Stimulated activated CD8-positive, alpha-beta memory T cell treated with anti-CD3 and anti-CD28 coated beads, Interleukin-7, amount 100 ng/mL, for 1 hour (primary cell): ENCODE data around the gene PTPN6.
A peak's percentile ranks its signal among the peaks of the same experiment; 100 is the strongest.

ENCODE experiments used
- DNase-seq, 2 donors: peaks; one replicate each; pipeline ENCODE4 v3.0.0-alpha.2; 2020; ENCODE audit warnings: low read depth in 2 of 2

The PTPN6 gene

DNA sequence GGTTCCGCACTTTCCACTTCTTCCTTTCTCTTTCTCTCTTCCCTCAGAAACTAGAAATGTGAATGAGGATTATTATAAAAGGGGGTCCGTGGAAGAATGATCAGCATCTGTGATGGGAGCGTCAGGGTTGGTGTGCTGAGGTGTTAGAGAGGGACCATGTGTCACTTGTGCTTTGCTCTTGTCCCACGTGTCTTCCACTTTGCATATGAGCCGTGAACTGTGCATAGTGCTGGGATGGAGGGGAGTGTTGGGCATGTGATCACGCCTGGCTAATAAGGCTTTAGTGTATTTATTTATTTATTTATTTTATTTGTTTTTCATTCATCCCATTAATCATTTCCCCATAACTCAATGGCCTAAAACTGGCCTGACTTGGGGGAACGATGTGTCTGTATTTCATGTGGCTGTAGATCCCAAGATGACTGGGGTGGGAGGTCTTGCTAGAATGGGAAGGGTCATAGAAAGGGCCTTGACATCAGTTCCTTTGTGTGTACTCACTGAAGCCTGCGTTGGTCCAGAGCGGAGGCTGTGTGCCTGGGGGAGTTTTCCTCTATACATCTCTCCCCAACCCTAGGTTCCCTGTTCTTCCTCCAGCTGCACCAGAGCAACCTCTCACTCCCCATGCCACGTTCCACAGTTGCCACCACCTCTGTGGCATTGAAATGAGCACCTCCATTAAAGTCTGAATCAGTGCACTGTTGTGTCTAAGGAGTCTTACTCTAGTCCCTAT lies 28.0 kb upstream of the PTPN6 start:
- no peak for DNase-seq

GRCh38 chr12:6923851-6924250 lies 27.3 kb upstream of the PTPN6 start:
- DNase-seq = no peak

DNA sequence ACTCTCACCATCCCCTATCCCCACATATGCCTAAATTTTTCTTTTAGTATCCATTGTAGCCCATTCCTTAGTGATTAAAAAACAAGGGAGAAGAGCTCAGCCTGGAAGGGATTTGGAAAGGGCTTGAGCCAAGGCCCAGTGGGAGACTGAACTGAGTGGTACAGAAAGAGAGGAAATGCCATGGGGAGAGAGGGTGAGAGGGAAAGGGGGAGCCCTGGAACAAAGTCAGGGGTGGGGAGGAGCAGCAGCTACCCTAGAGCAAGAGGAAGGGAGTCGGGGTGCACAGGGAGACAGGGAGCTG lies 26.0 kb upstream of the PTPN6 start:
- no peak for DNase-seq

DNA sequence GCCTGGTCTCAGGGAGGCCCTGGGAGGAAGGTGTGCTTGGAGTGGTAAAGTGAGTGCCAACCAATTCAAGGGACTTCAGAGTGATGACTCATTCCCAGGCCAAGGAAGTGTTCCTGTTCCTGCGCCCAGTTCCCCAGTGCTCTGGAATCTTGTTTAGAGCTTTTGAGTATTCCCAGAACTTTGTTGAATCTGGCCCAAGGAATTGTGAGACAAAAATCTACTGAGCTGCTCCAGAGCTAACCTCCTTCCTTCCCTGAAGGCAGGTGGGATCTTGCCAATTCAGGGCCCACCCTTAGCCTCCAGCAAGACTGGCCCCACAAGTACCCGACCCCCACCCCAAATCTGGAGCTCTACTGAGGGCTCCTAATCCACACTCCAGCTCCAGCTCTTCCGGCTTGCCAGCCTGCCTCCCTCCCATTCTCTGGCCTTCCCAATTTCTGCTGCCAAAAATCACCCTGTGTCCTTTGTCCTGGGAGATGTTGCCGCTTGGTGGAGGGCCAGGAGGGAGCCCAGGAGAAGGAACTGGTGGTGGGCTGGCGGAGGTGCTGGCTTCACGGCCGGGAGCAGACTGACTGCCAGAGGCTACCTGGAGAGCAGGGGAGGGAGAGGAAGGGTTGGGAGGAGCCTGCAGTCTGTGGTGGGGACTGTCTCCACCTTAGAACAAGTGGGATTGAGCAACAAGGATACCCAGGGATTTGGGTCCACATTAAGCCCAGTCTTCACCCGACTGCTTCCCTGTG lies 25.4 kb upstream of the PTPN6 start:
- DNase-seq = no peak

DNA sequence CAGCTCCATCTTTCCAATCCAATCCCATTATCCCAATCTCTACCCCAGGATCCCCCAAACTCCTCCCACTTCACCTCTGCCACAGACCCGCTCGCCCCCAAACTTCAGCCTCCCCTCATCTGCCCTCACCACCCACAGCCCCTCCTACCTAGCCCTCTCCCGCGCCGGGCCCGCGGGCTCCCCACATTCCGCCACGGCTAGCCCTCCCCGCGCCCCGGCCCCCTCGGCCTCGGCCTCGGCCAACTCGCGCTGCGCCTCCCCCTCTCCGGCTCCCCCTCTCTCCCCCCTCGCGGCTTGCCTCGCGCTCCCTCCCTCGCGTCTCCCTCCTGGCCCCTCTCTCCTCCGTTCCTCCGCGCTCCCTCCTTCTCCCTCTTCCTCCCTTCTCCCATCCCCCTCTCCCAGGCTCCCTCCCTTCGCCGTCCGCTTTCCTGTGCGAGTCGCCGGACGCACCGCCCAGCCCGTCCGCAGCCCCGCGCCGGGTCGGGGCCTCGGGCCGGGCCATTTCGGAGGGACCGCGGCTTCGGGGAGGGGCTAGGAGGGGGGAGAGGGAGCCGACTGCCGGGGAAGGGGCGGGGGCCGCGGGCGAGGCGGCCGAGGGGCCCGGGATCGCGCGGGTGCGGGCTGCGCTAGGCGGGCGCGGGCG lies 23.7 kb upstream of the PTPN6 start, which contains the start of gene ATN1:
Gene ATN1, plus strand, starts transcription at position 581 of the 643 bp plus-strand sequence. CDS start 6,043 bp downstream, outside the sequence.
- no peak for DNase-seq

- DNase-seq = no peak
Observed at GRCh38 chr12:6928022-6928702, 23.0 kb upstream of the PTPN6 start.

DNA sequence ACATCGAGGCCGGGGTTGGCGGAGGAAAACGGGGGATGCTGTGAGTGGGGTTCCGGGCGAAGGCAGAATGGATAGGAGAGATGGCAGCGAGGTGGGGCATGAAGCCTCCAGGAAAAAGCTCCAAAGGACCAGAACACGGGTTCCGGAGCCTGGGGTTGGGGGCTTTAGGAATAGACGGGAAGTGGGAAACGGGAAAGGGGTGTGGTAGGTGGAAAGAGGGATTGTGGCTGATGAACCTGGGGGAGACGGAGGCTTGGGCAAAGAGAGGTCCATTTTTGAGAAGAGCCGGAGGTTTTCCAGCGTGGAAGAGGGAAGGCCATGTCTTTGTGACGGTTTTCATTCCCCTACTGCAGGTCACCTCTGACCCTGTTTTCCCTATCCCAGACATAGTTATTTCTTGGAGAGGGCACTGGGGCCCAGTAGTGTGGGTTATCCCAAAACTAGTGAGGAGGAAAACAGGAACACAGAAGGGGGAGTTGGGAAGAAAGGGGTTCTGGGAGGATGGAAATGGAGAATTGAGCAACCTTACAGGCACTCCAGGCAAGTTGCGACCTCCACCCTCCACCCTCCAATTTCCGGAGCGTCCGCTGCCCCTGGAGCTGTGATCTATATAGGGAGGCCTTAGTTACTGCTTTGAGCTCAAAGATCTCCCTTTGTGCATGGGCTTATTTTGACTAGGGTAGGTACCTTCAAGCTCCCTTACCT lies 22.3 kb upstream of the PTPN6 start:
- DNase-seq = no peak

DNA sequence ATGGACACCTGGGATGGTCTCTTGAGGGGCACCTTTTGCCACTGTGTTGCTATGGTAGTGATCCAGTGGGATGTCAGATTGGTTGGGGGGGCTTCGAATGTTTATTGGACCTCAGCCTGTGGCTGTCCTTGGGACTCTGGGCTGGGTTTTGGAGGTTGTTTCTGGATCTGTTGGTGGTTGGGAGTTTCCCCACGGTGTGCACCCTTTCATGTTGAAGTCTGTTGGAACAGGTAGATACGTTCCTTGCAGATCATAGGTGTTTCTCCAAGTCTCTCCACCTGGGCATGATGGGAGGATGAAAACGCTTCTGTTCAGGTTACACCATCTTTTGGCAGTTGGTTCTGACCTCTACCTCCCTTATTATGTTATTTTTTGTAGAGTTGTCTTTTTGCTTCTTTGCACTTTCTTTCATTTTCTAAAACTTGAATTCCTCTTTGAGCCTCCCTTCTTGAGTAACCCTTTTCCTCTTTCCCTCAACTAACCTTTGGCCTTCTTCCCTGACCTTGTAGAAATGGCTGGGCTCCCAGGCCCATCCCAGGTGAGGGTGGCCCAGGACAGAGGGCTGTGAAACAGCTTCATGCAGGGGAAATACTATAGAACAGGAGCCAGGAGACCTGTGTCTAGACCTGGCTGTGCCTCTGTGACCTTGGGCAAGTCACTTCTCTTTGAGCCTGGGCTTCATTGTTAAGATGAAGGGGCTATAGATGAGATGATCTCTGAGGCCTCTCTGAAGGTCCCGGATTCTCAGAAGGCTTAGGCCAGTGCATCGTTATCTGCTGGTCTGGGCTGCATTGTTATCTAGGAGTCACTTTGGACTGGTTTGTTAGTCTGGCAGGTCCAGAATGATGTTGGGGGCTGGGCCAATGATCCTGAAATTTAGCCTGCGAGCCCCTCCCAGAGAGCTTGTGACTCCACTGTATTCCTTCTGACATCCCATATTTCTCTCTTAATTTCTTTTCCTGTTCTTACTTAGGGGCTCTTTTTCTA lies 21.4 kb upstream of the PTPN6 start:
- no peak for DNase-seq

DNA sequence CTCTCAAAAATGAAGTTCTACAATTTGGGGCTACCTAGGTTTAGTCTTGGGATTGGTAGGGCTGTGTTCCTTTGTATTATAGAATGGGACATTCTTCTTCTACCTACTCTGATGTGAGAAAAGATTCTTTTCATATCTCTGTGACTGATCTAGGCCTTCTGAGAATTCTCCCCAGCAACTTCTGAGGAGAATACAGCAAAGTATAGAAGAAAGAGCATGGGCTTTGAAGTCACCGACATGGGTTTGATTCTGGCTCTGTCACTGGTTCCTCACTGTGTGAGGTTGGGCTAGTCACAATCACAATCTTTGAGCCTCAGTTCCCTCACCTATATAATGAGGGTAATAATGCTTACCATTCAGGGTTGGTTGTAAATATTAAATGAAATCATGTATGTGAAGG lies 18.4 kb upstream of the PTPN6 start:
- no peak for DNase-seq

DNA sequence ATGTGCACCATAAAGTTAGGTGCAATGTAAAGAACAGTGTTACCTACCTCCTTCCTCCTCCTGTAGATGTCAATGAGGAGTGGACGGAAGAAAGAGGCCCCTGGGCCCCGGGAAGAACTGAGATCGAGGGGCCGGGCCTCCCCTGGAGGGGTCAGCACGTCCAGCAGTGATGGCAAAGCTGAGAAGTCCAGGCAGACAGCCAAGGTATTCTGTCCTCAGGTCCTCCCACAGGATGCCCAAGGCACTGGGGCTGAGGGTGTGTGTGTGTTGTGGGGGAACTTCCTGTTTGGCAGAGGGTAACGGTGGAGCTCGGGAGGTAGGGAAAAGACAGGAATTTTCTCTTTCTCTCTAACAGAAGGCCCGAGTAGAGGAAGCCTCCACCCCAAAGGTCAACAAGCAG lies 17.0 kb upstream of the PTPN6 start:
- no peak for DNase-seq

DNA sequence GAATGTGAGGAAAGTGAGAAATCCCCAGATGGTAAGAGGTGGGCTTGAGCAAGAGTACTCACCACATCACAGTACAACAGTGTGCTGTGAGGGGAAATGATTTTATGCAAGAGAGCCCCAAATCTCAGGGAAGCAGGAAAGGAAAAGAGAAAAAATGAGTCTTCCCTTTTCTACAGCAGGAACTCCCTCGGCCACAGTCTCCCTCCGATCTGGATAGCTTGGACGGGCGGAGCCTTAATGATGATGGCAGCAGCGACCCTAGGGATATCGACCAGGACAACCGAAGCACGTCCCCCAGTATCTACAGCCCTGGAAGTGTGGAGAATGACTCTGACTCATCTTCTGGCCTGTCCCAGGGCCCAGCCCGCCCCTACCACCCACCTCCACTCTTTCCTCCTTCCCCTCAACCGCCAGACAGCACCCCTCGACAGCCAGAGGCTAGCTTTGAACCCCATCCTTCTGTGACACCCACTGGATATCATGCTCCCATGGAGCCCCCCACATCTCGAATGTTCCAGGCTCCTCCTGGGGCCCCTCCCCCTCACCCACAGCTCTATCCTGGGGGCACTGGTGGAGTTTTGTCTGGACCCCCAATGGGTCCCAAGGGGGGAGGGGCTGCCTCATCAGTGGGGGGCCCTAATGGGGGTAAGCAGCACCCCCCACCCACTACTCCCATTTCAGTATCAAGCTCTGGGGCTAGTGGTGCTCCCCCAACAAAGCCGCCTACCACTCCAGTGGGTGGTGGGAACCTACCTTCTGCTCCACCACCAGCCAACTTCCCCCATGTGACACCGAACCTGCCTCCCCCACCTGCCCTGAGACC lies 15.6 kb upstream of the PTPN6 start:
- no peak for DNase-seq

- no peak for DNase-seq
Observed at GRCh38 chr12:6936194-6936635, 14.9 kb upstream of the PTPN6 start.

- no peak for DNase-seq
Observed at GRCh38 chr12:6936636-6937480, 14.3 kb upstream of the PTPN6 start.

DNA sequence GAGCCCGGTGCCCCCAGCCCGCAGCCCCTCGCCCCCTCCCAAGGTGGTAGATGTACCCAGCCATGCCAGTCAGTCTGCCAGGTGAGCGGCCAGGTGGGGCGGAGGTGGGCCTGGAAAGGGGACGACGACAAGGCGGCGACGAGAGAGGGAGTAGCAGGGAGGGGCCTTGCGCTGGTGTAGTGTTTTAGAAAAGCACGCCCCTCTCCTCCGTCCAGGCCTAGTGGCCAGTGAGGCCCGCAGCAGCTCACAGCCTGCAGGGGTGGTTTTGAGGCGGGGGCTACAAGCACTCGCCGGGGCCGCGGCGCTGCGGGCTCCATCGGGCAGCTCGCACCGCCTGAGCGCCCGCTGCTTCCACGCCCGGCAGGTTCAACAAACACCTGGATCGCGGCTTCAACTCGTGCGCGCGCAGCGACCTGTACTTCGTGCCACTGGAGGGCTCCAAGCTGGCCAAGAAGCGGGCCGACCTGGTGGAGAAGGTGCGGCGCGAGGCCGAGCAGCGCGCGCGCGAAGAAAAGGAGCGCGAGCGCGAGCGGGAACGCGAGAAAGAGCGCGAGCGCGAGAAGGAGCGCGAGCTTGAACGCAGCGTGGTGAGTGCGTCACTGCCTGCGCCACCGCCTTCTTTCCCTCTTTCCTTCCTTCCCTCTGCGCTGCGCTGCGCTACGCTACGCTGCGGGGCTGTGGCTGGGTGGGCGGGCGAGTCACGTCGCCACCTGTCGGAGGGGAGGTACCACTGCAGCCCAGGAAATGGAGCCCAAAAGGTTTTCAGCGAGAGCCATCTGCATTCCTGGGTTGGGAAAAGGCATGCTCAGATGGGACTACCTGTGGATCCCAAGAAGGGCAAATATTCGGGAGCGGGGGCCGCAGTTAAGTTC lies 13.4 kb upstream of the PTPN6 start:
- peak; percentile 83 to 85 for DNase-seq

DNA sequence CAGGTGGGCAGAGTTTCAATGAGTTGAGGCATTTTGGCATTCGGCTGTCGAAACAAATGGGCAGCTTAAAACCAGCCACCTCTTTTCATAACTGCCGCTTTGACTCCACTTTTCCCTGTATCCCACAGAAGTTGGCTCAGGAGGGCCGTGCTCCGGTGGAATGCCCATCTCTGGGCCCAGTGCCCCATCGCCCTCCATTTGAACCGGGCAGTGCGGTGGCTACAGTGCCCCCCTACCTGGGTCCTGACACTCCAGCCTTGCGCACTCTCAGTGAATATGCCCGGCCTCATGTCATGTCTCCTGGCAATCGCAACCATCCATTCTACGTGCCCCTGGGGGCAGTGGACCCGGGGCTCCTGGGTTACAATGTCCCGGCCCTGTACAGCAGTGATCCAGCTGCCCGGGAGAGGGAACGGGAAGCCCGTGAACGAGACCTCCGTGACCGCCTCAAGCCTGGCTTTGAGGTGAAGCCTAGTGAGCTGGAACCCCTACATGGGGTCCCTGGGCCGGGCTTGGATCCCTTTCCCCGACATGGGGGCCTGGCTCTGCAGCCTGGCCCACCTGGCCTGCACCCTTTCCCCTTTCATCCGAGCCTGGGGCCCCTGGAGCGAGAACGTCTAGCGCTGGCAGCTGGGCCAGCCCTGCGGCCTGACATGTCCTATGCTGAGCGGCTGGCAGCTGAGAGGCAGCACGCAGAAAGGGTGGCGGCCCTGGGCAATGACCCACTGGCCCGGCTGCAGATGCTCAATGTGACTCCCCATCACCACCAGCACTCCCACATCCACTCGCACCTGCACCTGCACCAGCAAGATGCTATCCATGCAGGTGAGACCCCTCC lies 12.6 kb upstream of the PTPN6 start:
- no peak for DNase-seq

- no peak for DNase-seq
Observed at GRCh38 chr12:6939191-6939540, 12.0 kb upstream of the PTPN6 start.

GRCh38 chr12:6941267-6941666 lies 9.9 kb upstream of the PTPN6 start:
- no peak for DNase-seq
